GM12878 (cell line): ENCODE data around the gene AK4. TPM values are rescaled to one million over a fixed set of nuclear protein-coding genes. Genes with fewer than 3 reads are reported as not detected.

ENCODE experiments used
- ATAC-seq: fragments of 200-7000 bp; cut with Tn5 transposase; 3 replicates; pipeline ENCODE4 v1.9.1; 2020; ENCODE audit warnings: mild to moderate bottlenecking, moderate library complexity
- BruUV-seq: library from RNA; stranded (reverse); fragments of 400-500 nt; replicated peaks from 2 replicates; lab custom pipeline; 2021; lab: Mats Ljungman, UMichigan
- CTCF ChIA-PET: fragments of 300-600 bp; sonication (Branson Sonifier 250); formaldehyde crosslinking; extraction: SDS; loops from one replicate; lab custom pipeline; 2021; ENCODE audit warnings: inconsistent platforms; lab: Yijun Ruan, JAX
- POLR2A ChIA-PET: fragments of 350-600 bp; formaldehyde crosslinking; extraction: SDS; loops from one replicate; lab custom pipeline; 2021; ENCODE audit warnings: inconsistent platforms; lab: Charles Lee
- RAD21 ChIA-PET: fragments of 300-600 bp; sonication (Branson Sonifier 250); formaldehyde crosslinking; loops from one replicate; lab custom pipeline; 2023; ENCODE audit warnings: antibody characterized with exemption; ENCODE audit not compliant: unreplicated experiment; lab: Charles Lee
- SMC1A ChIA-PET: fragments of 300-600 bp; sonication (Branson Sonifier 250); formaldehyde crosslinking; loops from one replicate; lab custom pipeline; 2023; ENCODE audit not compliant: unreplicated experiment, uncharacterized antibody; lab: Charles Lee
- DNase-seq: peaks from one replicate; pipeline ENCODE4 v3.0.0-alpha.2; 2011; ENCODE audit warnings: low read depth, low spot score
- FAIRE-seq: peaks from 3 replicates; lab custom pipeline; 2011; peaks lifted over from hg19 to GRCh38; lab: Jason Lieb, UNC
- H2AFZ ChIP-seq: 2 replicates; pipeline ENCODE4 v1.6.0; 2011; ENCODE audit warnings: low read depth, low read length, control low read depth; ENCODE audit not compliant: control insufficient read depth
- H3K27ac ChIP-seq: 2 replicates; pipeline ENCODE4 v1.5.1; 2011; ENCODE audit warnings: control low read depth; ENCODE audit not compliant: control insufficient read depth, insufficient read depth
- H3K27me3 ChIP-seq, 2 experiments: replicated peaks in 1 of 2; 2 replicates each; pipeline versions ENCODE4 v1.6.0 to v1.6.1; 2011; ENCODE audit warnings: low read length in 1 of 2; ENCODE audit not compliant: control insufficient read depth in 2 of 2, insufficient read depth in 2 of 2
- H3K36me3 ChIP-seq, 2 experiments: 2 replicates each; pipeline ENCODE4 v1.5.1; 2011; ENCODE audit warnings: low read length in 1 of 2; ENCODE audit not compliant: control insufficient read depth in 2 of 2, insufficient read depth in 2 of 2
- H3K4me1 ChIP-seq: 2 replicates; pipeline ENCODE4 v1.6.1; 2011; ENCODE audit warnings: mild to moderate bottlenecking, low read length, moderate library complexity, mixed read lengths; ENCODE audit not compliant: control insufficient read depth, insufficient read depth
- H3K4me2 ChIP-seq: 2 replicates; pipeline ENCODE4 v1.6.0; 2011; ENCODE audit warnings: control low read depth; ENCODE audit not compliant: control insufficient read depth, insufficient read depth
- H3K4me3 ChIP-seq: fragments of 200-600 bp; sonication (generic); 2 replicates; pipeline ENCODE4 v1.5.1; 2016
- H3K79me2 ChIP-seq: 2 replicates; pipeline ENCODE4 v1.6.0; 2011; ENCODE audit warnings: low read length; ENCODE audit not compliant: control insufficient read depth, insufficient read depth
- H3K9ac ChIP-seq: 2 replicates; pipeline ENCODE4 v1.8.0; 2011; ENCODE audit warnings: low read length, control low read depth, mixed read lengths; ENCODE audit not compliant: control insufficient read depth, insufficient read depth
- H3K9me3 ChIP-seq: replicated peaks from 3 replicates; pipeline ENCODE4 v1.5.1; 2011; ENCODE audit warnings: mild to moderate bottlenecking, low read length; ENCODE audit not compliant: control insufficient read depth, insufficient read depth
- H4K20me1 ChIP-seq: 2 replicates; pipeline ENCODE4 v1.6.0; 2011; ENCODE audit not compliant: control insufficient read depth, insufficient read depth
- CHD4 ChIP-seq: fragments of 200-600 bp; sonication (generic); IDR thresholded peaks from 2 replicates; pipeline ENCODE4 v1.6.1; 2016; ENCODE audit warnings: mild to moderate bottlenecking
- CREB1 ChIP-seq: IDR thresholded peaks from 2 replicates; pipeline ENCODE4 v1.6.1; 2012; ENCODE audit warnings: low read depth, mild to moderate bottlenecking, inconsistent platforms
- EED ChIP-seq: sonication (generic); IDR thresholded peaks from 2 replicates; pipeline ENCODE4 v1.6.1; 2016; ENCODE audit warnings: antibody characterized with exemption, low read depth
- EZH2 ChIP-seq: IDR thresholded peaks from 2 replicates; pipeline ENCODE4 v1.6.1; 2012; ENCODE audit warnings: low read depth, mild to moderate bottlenecking, control low read depth, inconsistent platforms, low read length, borderline replicate concordance; ENCODE audit not compliant: control insufficient read depth
- POLR2A ChIP-seq: IDR thresholded peaks from 2 replicates; pipeline ENCODE4 v1.6.1; 2011; ENCODE audit warnings: low read depth, mild to moderate bottlenecking, low read length
- POLR2AphosphoS5 ChIP-seq: IDR thresholded peaks from 2 replicates; pipeline ENCODE4 v1.6.1; 2011; ENCODE audit warnings: mild to moderate bottlenecking, low read length, inconsistent platforms
- RAD51 ChIP-seq: fragments of 450-650 bp; IDR thresholded peaks from 2 replicates; pipeline ENCODE4 v1.6.1; 2016; ENCODE audit warnings: moderate library complexity, mild to moderate bottlenecking, inconsistent platforms
- SMAD1 ChIP-seq: fragments of 450-650 bp; IDR thresholded peaks from 2 replicates; pipeline ENCODE4 v1.6.1; 2018; ENCODE audit warnings: mild to moderate bottlenecking, low read depth; ENCODE audit not compliant: partially characterized antibody
- USF2 ChIP-seq: IDR thresholded peaks from 2 replicates; pipeline ENCODE4 v1.6.1; 2011; ENCODE audit warnings: low read depth, low read length, improper control_type of control experiment, borderline replicate concordance
- ZNF687 ChIP-seq: fragments of 450-650 bp; IDR thresholded peaks from 2 replicates; pipeline ENCODE4 v1.6.1; 2017; ENCODE audit warnings: mild to moderate bottlenecking, moderate library complexity
- WGBS: methylation state at CpG from one replicate; pipeline ENCODE4 v1.1.6; 2016; ENCODE audit warnings: low lambda C conversion rate; ENCODE audit not compliant: insufficient replicate concordance, insufficient coverage; ENCODE audit errors: missing lambda C conversion rate; 5-methylcytosine and 5-hydroxymethylcytosine counted together
- in situ Hi-C: fragments of 300-500 bp; cut with MboI; formaldehyde crosslinking; loops from 9 replicates; pipeline ENCODE4 v1.14.3; 2018; ENCODE audit warnings: mixed read lengths
- intact Hi-C: fragments of 100-400 bp; cut with micrococcal nuclease; formaldehyde crosslinking; loops from one replicate; pipeline ENCODE4 v1.14.2; 2022; ENCODE audit not compliant: unreplicated experiment
- polyA plus RNA-seq, 11 experiments: library from polyadenylated mRNA; depleted of rRNA in 4 of 11; unstranded in 6 of 11; stranded (reverse) in 5 of 11; fragments of >200 nt; fragmentation: Nextera tagmentation in 4 of 11; fragmentation: Illumina TruSeq in 1 of 11; extraction: Ambion mirVana in 4 of 11; extraction: Trizol in 1 of 11; gene quantifications; 1 replicate in 1 of 11; 2 replicates in 10 of 11; pipeline versions ENCODE4 v1.2.1 to v1.2.3, GENCODE V29; 2011 to 2016; ENCODE audit warnings: inconsistent platforms in 2 of 11, missing spikeins in 2 of 11, low read depth in 1 of 11
- total RNA-seq, 4 experiments: library from RNA; depleted of rRNA in 3 of 4; stranded (reverse); fragments of >200 nt in 3 of 4; fragmentation: Illumina TruSeq in 1 of 4; extraction: Trizol in 1 of 4; gene quantifications; 2 replicates each; pipeline versions ENCODE4 v1.2.1 to v1.2.3, GENCODE V29; 2013 to 2021
- TF ChIP-seq, protein P1 (sequence below): IDR thresholded peaks from 2 replicates; pipeline ENCODE4 v1.6.1; 2011; ENCODE audit warnings: low read depth, mild to moderate bottlenecking, low read length, moderate library complexity, borderline replicate concordance; ENCODE audit errors: extremely low read depth
- TF ChIP-seq, protein P2 (sequence below): fragments of 450-650 bp; formaldehyde crosslinking; IDR thresholded peaks from 2 replicates; pipeline ENCODE4 v1.4.0; 2020; ENCODE audit warnings: mild to moderate bottlenecking, moderate library complexity
- TF ChIP-seq, protein P3 (sequence below): IDR thresholded peaks from 2 replicates; pipeline ENCODE4 v1.6.1; 2012; ENCODE audit warnings: low read depth, low read length, improper control_type of control experiment

AK4 gene
- total and polyA plus RNA-seq, 10 of the 15 experiments (the other 5 are each of a cell fraction or from before 2014, with no cell fraction given): 23.9 to 161 (median 49.0) TPM

- H3K4me3 ChIP-seq: no peak overlapping the region
- WGBS: 69% methylated on average over 7 of the region's 9 CpGs
- ChIA-PET RAD21 (interaction anchor here (0.8 kb wide), 1 partner anchor 10 kb away, joined by 3 read pairs; no protein-coding TSS in a partner anchor), SMC1A (interaction anchor here (0.8 to 3.9 kb wide), 2 partner anchors 9 to 17 kb away, joined by 3 to 18 read pairs; no protein-coding TSS in a partner anchor), CTCF (interaction anchor here (1.1 kb wide), 1 partner anchor 8 kb away, joined by 3 read pairs; no protein-coding TSS in a partner anchor), POLR2A (interaction anchor here (0.7 kb wide), 1 partner anchor 1759 kb away, joined by 4 read pairs; no protein-coding TSS in a partner anchor)
- peaks cover 0 to 6% of the 10 kb centered on the region in 2 experiments; a peak in 1 of 4 replicates for H3K36me3 ChIP-seq
- DNase-seq (no peak), ATAC-seq (no peak), FAIRE-seq (no peak)
- in situ Hi-C loops: no loop called here
- H3K9ac ChIP-seq: no peak overlapping the region
- no peaks in the 10 kb centered on the region; the same call in 2 of the 3 replicates for H3K9me3 ChIP-seq
- peaks cover 6% of the 10 kb centered on the region; the same call in 1 of the 2 replicates for H4K20me1 ChIP-seq
- BruUV-seq: no TSS peak
- peaks cover 75% of the 10 kb centered on the region for H3K79me2 ChIP-seq
- peaks cover 19% of the 10 kb centered on the region for H3K4me1 ChIP-seq
- H2AFZ ChIP-seq: no peak overlapping the region
- H3K4me2 ChIP-seq: no peak overlapping the region
- H3K27ac ChIP-seq: no peak overlapping the region
- H3K27me3 ChIP-seq: no peaks in the 10 kb centered on the region
- intact Hi-C loops: no loop called here
- TF ChIP-seq USF2: no peak
- no peak for TF ChIP-seq SMAD1
- no peak for TF ChIP-seq RAD51
- no peak for TF ChIP-seq EZH2
- TF ChIP-seq, protein P1, sequence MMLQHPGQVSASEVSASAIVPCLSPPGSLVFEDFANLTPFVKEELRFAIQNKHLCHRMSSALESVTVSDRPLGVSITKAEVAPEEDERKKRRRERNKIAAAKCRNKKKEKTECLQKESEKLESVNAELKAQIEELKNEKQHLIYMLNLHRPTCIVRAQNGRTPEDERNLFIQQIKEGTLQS: no peak
- TF ChIP-seq ZNF687: no peak
- TF ChIP-seq CREB1: no peak
- TF ChIP-seq, protein P2, sequence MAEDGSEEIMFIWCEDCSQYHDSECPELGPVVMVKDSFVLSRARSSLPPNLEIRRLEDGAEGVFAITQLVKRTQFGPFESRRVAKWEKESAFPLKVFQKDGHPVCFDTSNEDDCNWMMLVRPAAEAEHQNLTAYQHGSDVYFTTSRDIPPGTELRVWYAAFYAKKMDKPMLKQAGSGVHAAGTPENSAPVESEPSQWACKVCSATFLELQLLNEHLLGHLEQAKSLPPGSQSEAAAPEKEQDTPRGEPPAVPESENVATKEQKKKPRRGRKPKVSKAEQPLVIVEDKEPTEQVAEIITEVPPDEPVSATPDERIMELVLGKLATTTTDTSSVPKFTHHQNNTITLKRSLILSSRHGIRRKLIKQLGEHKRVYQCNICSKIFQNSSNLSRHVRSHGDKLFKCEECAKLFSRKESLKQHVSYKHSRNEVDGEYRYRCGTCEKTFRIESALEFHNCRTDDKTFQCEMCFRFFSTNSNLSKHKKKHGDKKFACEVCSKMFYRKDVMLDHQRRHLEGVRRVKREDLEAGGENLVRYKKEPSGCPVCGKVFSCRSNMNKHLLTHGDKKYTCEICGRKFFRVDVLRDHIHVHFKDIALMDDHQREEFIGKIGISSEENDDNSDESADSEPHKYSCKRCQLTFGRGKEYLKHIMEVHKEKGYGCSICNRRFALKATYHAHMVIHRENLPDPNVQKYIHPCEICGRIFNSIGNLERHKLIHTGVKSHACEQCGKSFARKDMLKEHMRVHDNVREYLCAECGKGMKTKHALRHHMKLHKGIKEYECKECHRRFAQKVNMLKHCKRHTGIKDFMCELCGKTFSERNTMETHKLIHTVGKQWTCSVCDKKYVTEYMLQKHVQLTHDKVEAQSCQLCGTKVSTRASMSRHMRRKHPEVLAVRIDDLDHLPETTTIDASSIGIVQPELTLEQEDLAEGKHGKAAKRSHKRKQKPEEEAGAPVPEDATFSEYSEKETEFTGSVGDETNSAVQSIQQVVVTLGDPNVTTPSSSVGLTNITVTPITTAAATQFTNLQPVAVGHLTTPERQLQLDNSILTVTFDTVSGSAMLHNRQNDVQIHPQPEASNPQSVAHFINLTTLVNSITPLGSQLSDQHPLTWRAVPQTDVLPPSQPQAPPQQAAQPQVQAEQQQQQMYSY (CRISPR knock-in tag): no peak
- no peak for TF ChIP-seq POLR2AphosphoS5
- TF ChIP-seq EED: no peak
- no peak for TF ChIP-seq CHD4
- TF ChIP-seq, protein P3, sequence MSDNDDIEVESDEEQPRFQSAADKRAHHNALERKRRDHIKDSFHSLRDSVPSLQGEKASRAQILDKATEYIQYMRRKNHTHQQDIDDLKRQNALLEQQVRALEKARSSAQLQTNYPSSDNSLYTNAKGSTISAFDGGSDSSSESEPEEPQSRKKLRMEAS: no peak
- TF ChIP-seq POLR2A: no peak
Observed at GRCh38 chr1:65159801-65160523, 12.0 kb downstream of the AK4 start.
